HFFc6 (cell line): ENCODE measurements around the gene CCNO. TPM values are rescaled to one million over a fixed set of nuclear protein-coding genes. Genes with fewer than 3 reads are reported as not detected.

Experiments used
- DNase-seq: peaks from one replicate; pipeline ENCODE4 v3.0.0-alpha.2; 2018
- H3K27ac Mint-ChIP-seq: 2 replicates; pipeline ENCODE4 v1.8.0; 2020; ENCODE audit warnings: mild to moderate bottlenecking, mixed read lengths
- H3K27me3 Mint-ChIP-seq: 2 replicates; pipeline ENCODE4 v1.8.0; 2021; ENCODE audit warnings: mild to moderate bottlenecking, moderate library complexity, mixed read lengths; ENCODE audit not compliant: insufficient read depth
- H3K36me3 Mint-ChIP-seq: 2 replicates; pipeline ENCODE4 v1.8.0; 2021; ENCODE audit warnings: low read depth, mixed read lengths
- H3K4me1 Mint-ChIP-seq: 2 replicates; pipeline ENCODE4 v1.8.0; 2020; ENCODE audit warnings: low read depth, mixed read lengths
- H3K4me3 Mint-ChIP-seq: 2 replicates; pipeline ENCODE4 v1.8.0; 2020; ENCODE audit warnings: mild to moderate bottlenecking, moderate library complexity, mixed read lengths
- H3K9me3 Mint-ChIP-seq: 2 replicates; pipeline ENCODE4 v1.8.0; 2020; ENCODE audit warnings: mild to moderate bottlenecking, mixed read lengths
- long read RNA-seq: library from polyadenylated mRNA; unstranded; transcript quantifications from one replicate; pipeline ENCODE4 v2.0.0, GENCODE V29; 2019
- total RNA-seq, 6 experiments: library from RNA; stranded (reverse); fragmentation: NEBNext Ultra II Directional; extraction: Animal tissue kit (Norgen Biotek cat#: 25700); gene quantifications; 2 replicates in 1 of 6; 3 replicates in 5 of 6; pipeline ENCODE4 v1.2.3, GENCODE V29; 2021
- TF ChIP-seq, protein P1 (sequence below): fragments of 200-600 bp; sonication (generic); IDR thresholded peaks from 2 replicates; pipeline ENCODE4 v1.5.0; 2021; ENCODE audit warnings: antibody characterized with exemption, mild to moderate bottlenecking

Gene CCNO, protein sequence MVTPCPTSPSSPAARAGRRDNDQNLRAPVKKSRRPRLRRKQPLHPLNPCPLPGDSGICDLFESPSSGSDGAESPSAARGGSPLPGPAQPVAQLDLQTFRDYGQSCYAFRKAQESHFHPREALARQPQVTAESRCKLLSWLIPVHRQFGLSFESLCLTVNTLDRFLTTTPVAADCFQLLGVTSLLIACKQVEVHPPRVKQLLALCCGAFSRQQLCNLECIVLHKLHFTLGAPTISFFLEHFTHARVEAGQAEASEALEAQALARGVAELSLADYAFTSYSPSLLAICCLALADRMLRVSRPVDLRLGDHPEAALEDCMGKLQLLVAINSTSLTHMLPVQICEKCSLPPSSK
- under 1 TPM in 4 of 6 experiments, not detected in 2; 0.11 to 0.25 (median 0.13) TPM for total RNA-seq
- long read RNA-seq, result 0 reads

DNA sequence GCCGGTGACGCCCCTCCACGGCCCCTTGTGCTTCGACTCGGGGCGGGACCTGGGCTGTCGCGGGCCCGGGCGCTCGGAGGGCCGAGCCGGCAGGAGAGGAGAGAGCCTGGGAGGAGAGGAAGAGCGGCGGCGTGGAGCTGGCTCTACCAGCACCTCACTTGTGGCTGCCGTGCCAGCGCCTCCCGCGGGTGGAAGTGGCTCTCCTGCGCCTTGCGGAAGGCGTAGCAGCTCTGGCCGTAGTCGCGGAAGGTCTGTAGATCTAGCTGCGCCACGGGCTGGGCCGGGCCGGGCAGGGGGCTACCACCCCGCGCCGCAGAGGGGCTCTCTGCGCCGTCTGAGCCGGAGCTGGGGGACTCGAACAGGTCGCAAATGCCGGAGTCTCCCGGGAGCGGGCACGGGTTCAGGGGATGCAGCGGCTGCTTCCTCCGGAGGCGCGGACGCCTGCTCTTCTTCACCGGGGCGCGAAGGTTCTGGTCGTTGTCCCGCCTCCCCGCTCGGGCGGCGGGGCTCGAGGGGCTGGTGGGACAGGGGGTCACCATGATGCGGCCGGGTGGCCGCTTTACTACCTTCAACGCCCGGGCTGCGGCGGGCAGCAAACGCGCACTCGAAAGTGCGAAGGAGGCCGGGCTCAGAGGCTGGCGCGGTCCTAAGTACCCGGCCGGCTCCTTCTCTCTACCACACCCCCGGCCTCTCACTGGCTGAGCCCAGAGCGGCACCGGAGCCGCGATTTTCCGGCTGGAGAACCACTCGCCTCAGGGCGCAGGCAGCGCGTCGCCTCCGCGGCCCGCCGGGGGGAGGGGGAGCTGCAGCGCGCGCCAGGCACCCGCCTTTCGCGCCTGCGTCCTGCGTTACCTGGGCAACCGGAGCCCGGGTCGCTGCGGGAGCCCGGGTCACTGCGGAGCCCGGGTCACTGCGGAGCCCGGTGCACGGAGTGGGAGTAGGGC is at the start of gene CCNO:
Gene CCNO, minus strand, starts transcription at position 624 of the 944 bp plus-strand sequence. Its CDS starts 85 bp downstream, at position 539.
- Mint-ChIP-seq H3K27me3 (peaks cover 39% of the 10 kb centered on the region), H3K4me3 (peak within 1 kb of the TSS; percentile 90), H3K9me3 (no peaks in the 10 kb centered on the region; the same call in 1 of the 2 replicates), H3K36me3 (no peaks in the 10 kb centered on the region), H3K4me1 (peaks cover 31% of the 10 kb centered on the region), H3K27ac (0 out of 2 replicates have a peak within 1 kb of the TSS, but pooled peaks have one; percentile 4)
- TF ChIP-seq, protein P1, sequence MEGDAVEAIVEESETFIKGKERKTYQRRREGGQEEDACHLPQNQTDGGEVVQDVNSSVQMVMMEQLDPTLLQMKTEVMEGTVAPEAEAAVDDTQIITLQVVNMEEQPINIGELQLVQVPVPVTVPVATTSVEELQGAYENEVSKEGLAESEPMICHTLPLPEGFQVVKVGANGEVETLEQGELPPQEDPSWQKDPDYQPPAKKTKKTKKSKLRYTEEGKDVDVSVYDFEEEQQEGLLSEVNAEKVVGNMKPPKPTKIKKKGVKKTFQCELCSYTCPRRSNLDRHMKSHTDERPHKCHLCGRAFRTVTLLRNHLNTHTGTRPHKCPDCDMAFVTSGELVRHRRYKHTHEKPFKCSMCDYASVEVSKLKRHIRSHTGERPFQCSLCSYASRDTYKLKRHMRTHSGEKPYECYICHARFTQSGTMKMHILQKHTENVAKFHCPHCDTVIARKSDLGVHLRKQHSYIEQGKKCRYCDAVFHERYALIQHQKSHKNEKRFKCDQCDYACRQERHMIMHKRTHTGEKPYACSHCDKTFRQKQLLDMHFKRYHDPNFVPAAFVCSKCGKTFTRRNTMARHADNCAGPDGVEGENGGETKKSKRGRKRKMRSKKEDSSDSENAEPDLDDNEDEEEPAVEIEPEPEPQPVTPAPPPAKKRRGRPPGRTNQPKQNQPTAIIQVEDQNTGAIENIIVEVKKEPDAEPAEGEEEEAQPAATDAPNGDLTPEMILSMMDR, result no peak
- peak; percentile 65 for DNase-seq

DNA sequence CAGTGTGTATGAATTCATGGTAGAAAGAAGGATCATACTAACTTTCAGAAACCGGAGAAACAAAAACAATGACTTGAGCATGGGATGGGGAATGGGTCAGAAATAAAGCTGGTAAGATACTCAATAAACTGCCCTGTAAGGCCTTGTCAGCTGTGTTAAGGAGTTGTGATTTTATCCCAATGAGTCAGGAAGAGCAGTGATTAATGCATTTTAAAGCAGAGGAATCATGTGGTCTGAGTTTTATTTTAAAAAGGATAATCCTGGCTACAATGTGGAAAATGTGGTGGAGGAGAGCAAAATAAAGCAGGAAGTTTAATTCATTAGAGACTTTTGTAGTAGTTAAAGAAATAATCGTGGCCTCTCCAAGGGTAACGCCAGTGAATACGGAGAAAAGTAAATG is 45.4 kb upstream of the CCNO start:
- peak overlapping the region; percentile 43 for H3K4me3 Mint-ChIP-seq
- H3K36me3 Mint-ChIP-seq, result peaks cover 57% of the 10 kb centered on the region
- peaks cover 52% of the 10 kb centered on the region for H3K4me1 Mint-ChIP-seq
- TF ChIP-seq, protein P1, result no peak
- H3K27ac Mint-ChIP-seq, result peak overlapping the region; percentile 83
- DNase-seq, result peak; percentile 76
- H3K27me3 Mint-ChIP-seq, result no peaks in the 10 kb centered on the region
- no peaks in the 10 kb centered on the region for H3K9me3 Mint-ChIP-seq

DNA sequence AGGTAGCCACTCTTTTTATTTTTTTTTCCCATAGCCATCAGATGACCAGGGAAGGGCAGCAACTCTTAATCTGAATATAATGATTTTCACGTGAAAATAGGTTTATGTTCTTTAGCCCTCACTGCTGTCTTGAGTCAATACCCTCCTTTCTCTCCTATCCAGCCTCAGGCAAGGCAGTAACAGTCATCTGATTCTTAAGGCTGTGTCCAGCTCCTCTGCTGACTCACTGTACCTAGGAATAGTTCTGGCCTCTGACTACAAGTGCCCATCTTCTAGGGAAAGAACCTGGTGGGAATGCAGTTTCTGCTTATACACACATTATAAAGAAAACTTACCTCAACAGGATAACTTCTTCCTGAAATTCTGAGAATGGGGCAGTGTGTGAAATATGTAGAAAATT is 43.4 kb upstream of the CCNO start:
- TF ChIP-seq, protein P1, result no peak
- peaks cover 47% of the 10 kb centered on the region for H3K4me1 Mint-ChIP-seq
- peaks cover 61% of the 10 kb centered on the region for H3K36me3 Mint-ChIP-seq
- peak; percentile 85 for DNase-seq
- H3K27ac Mint-ChIP-seq, result peak overlapping the region; percentile 76
- no peak overlapping the region for H3K4me3 Mint-ChIP-seq
- no peaks in the 10 kb centered on the region for H3K27me3 Mint-ChIP-seq
- H3K9me3 Mint-ChIP-seq, result no peaks in the 10 kb centered on the region

DNA sequence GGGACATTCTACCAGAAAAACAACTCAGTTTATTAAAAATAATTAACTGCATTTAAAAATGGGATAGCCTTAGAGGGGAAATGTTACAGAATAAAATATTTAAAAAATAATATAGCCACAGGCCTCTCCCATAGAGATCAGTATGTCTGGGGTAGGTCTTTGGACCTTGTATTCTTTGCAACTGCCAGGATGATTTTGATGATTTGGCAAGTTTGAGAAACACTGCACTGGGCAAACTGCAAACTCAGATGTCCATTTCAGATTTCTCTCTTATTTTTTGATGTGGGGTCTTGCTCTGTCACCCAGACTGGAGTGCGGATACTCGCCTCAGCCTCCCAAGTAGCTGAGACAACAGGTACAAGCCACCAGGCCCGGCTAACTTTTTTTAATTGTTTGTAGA is 24.9 kb upstream of the CCNO start:
- H3K9me3 Mint-ChIP-seq, result no peaks in the 10 kb centered on the region
- DNase-seq, result no peak
- no peaks in the 10 kb centered on the region for H3K4me1 Mint-ChIP-seq
- H3K4me3 Mint-ChIP-seq, result no peak overlapping the region
- peaks cover 23% of the 10 kb centered on the region for H3K36me3 Mint-ChIP-seq
- TF ChIP-seq, protein P1, result no peak
- H3K27me3 Mint-ChIP-seq, result no peaks in the 10 kb centered on the region
- H3K27ac Mint-ChIP-seq, result no peak overlapping the region

DNA sequence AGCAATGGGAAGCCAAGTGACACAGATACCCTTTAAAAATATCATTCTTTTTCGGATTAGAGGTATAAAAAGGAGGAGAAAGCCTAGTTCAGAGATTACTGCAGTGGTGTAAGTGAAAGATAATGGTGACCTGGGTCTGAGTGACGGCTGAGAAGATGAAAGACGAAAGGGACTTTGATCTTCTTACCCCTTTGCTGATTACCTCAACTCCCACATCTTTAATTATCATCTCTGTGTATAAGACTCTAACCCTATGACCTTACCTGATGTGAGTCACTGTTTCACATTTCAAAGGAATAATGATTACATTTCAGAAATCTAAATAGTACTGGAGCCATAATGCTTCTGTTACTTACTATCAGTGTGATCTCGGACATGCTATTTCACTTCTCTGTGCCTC is 21.4 kb upstream of the CCNO start:
- no peaks in the 10 kb centered on the region for H3K9me3 Mint-ChIP-seq

More for the DNA sequence above, 21.4 kb upstream of the CCNO start:
- no peak for DNase-seq
- Mint-ChIP-seq H3K4me1 (no peaks in the 10 kb centered on the region), H3K27me3 (no peaks in the 10 kb centered on the region), H3K36me3 (peaks cover 17% of the 10 kb centered on the region), H3K27ac (no peak overlapping the region), H3K4me3 (no peak overlapping the region)
- TF ChIP-seq, protein P1, result no peak
